Astrocyte of the hippocampus (primary cell): ENCODE data around the gene SLC39A12.

Source experiments
- DNase-seq: peaks from one replicate; pipeline ENCODE4 v3.0.0; 2011; ENCODE audit warnings: low read depth, low spot score

Gene SLC39A12

GRCh38 chr10:17961551-17962422, 10.1 kb downstream of the SLC39A12 start:
- DNase-seq, result peak; percentile 13

- DNase-seq, result no peak
These were observed 11.7 kb downstream of the SLC39A12 start for GRCh38 chr10:17963431-17963830.

GRCh38 chr10:17965649-17966235, 14.0 kb downstream of the SLC39A12 start:
- DNase-seq, result no peak

DNA sequence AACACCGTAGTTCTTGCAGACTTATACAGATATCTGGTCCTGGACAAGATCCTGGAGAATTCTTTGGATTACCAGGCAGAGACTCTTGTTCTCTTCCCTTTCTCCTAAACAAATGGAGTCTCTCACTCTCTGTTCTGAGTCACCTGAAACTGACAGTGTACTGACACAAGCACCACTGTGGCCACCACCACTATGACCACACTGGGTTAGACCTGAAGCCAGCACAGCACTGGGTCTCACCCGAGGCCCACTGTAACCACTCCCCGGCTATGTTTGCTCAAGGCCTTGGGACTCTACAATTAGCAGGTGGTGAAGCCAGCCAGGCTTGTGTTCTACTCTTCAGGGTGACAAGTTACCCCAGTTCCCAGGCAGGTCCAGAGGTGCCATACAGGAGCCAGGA, 22.8 kb downstream of the SLC39A12 start:
- no peak for DNase-seq

- peak; percentile 7 for DNase-seq
These were observed 29.3 kb downstream of the SLC39A12 start for GRCh38 chr10:17980846-17981565.

- DNase-seq, result peak; percentile 85
These were observed 30.2 kb downstream of the SLC39A12 start for GRCh38 chr10:17981766-17982380.

DNA sequence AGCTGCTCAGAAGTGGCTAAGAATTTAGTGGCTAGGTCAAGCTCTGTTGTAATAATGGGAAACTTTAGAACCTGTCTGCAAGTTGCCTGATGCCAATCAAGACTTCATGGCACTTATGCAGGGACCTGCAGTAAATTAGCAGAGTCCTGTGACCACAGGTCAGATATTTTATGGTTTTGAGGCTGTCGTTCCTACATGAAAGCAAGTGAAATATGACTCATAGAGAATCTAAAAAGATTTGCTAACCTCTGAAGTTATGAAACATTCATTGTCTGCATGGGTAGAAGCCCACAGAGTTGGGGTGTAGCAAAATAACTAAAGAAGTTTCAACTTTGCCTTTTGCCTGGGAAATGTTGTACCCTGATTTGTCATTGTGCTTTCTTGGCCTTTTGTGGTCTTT, 32.3 kb downstream of the SLC39A12 start:
- peak; percentile 70 for DNase-seq

- no peak for DNase-seq
These were observed 32.8 kb downstream of the SLC39A12 start for GRCh38 chr10:17984563-17984962.

DNA sequence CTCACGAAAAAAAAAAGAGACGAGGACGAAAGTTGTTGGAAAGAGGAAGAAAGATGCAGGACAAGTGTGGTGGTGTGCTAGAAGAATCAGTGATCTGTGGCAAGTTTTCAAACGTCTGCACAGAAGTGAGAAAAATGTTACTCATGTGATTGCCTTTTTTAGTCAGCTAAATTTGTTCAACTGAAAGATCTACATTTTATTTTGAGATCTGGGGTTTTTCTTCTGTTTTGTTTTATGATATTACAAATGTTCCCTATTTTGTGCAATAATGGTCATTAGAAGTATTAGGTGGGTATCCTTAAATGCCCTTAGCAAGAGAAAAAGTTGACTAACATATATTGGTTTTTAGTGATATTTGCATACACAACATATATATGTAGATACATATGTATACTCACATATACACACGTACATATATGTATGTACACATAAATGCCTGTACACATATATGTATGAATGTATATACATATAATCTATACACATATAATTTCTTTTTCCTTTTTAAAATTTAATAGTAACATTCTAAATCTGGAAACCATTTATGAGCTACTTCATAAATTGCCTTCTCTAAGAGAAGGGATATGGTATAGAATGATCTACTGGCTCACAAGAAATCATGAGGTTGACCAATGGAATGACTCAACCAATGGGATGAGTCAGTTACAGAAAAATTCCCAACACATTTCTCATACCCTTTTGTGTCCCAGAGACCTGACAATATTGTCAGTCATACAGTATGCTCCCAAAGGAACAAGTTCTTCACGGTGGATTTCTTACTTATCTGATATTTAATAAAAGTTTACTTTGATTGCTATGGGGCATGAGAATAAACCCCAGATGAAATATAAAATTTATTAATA, 38.4 kb downstream of the SLC39A12 start:
- DNase-seq, result peak; percentile 69

GRCh38 chr10:17992266-17992665, 40.5 kb downstream of the SLC39A12 start:
- no peak for DNase-seq

- no peak for DNase-seq
These were observed 41.6 kb downstream of the SLC39A12 start for GRCh38 chr10:17993361-17993760.

GRCh38 chr10:18000601-18001000, 48.9 kb downstream of the SLC39A12 start:
- no peak for DNase-seq

DNA sequence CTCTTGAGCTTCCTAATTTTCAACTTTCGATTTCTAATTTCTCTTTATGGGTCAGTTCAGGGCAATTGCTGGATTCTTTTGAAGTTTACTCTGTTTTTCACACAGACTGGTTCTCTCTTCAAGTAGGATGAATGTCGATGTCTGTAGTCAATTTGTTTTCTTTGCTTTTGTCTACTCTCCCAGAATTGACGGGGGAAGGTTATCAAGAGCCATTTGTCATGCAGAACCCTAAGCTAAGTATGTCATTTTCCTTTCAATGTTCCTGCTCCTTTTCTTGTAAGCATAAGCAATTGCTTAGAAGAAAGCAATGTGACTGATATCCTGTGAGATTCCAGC, 53.7 kb downstream of the SLC39A12 start:
- DNase-seq, result no peak

DNA sequence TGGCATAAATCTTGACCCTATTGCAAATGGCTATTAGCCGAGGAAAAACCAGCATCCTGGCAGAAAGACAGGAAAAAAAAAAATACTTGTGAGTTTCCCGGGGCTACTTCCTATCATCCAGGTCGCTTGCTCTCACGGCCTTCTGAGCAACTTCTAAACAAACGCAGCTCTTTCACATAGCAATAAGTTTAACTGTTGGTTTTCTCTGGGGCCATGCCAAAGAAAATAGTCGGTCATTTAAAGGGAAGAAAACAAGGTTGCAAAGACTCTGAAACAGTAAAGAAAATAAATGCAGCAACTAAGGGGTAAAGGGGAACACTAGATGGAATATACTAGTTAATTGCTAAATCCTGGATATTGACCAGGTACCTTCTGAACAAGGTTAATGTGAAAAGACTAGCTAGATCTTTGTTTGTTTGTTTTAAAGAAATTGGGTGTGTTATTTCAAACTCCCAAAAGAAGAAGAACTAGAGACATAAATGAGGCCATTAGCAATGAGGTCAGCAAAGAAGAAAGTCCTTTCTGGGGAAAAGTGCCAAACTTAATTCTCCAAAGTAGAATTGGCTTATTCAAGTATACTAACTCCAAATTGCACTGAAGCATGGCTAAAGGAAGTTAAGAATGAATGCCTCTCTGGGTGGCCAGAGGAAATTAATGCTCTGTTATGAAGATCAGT, 54.2 kb downstream of the SLC39A12 start:
- DNase-seq, result peak; percentile 90

GRCh38 chr10:18008986-18009385, 57.3 kb downstream of the SLC39A12 start:
- DNase-seq, result peak; percentile 19

- DNase-seq, result peak; percentile 7
These were observed 58.3 kb downstream of the SLC39A12 start for GRCh38 chr10:18010050-18010449.

DNA sequence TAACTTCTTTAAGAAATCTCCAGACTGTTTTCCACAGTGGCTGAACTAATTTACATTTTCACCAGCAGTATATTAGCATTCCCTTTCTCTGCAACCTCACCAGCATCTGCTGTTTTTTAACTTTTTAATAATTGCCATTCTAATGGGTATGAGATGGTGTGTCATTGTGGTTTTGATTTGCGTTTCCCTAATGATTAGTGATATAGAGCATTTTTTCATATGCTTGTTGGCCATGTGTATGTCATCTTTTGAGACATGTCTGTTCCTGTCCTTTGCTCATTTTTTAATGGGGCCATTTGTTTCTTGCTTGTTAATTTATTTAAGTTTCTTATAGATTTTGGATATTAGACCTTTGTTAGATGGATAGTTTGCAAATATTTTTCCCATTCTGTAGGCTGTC, 68.8 kb downstream of the SLC39A12 start:
- DNase-seq, result no peak

GRCh38 chr10:18021725-18022480, 70.2 kb downstream of the SLC39A12 start:
- no peak for DNase-seq

- no peak for DNase-seq
These were observed 91.7 kb downstream of the SLC39A12 start for GRCh38 chr10:18043148-18044006.
